Lower lobe of right lung (tissue), 2 donors: ENCODE results near the gene NOM1. TPM values are rescaled to one million over a fixed set of nuclear protein-coding genes. Genes with fewer than 3 reads are reported as not detected.
"Not testable (repeated sequence)": the region's sequence is repeated elsewhere in the genome, so short reads cannot be mapped to it uniquely, and the experiment has no call there.

Experiments
- ATAC-seq, 2 donors: fragments of 200-7000 bp; cut with Tn5 transposase; one replicate each; pipeline ENCODE4 v1.9.1; 2020 to 2022; ENCODE audit warnings: mild to moderate bottlenecking in 2 of 2, moderate library complexity in 2 of 2
- DNase-seq: peaks from one replicate; pipeline ENCODE4 v3.0.0-alpha.2; 2020
- H3K27ac ChIP-seq: fragments of 200-600 bp; one replicate; pipeline ENCODE4 v1.8.0; 2022
- H3K27me3 ChIP-seq: fragments of 200-600 bp; one replicate; pipeline ENCODE4 v1.8.0; 2022; ENCODE audit warnings: low read depth
- H3K36me3 ChIP-seq: fragments of 200-600 bp; one replicate; pipeline ENCODE4 v1.8.0; 2022; ENCODE audit warnings: mild to moderate bottlenecking
- H3K4me1 ChIP-seq: fragments of 200-600 bp; one replicate; pipeline ENCODE4 v1.8.0; 2022
- H3K4me3 ChIP-seq: fragments of 200-600 bp; one replicate; pipeline ENCODE4 v1.8.0; 2022; ENCODE audit warnings: mild to moderate bottlenecking
- H3K9me3 ChIP-seq: fragments of 200-600 bp; one replicate; pipeline ENCODE4 v1.8.0; 2022
- CTCF ChIP-seq: fragments of 200-600 bp; IDR thresholded peaks from one replicate; pipeline ENCODE4 v1.8.0; 2022; ENCODE audit warnings: antibody characterized with exemption, mild to moderate bottlenecking
- intact Hi-C: fragments of 100-400 bp; cut with DNase I; formaldehyde crosslinking; loops from one replicate; pipeline ENCODE4 v1.11.0; 2022
- total RNA-seq: library from RNA; stranded (reverse); fragmentation: NEBNext Ultra II Directional; extraction: Animal tissue kit (Norgen Biotek cat#: 25700); gene quantifications from one replicate; pipeline ENCODE4 v1.2.1, GENCODE V29; 2021
- donor health status: DM: no; HTN: yes; CAD: no; lungs with severe emphysema.

NOM1 gene
- total RNA-seq, 1 donor from 2014 or later, result 16.9 TPM

- no peak overlapping the region for H3K4me3 ChIP-seq
- DNase-seq (no peak), ATAC-seq (no peak)
- no peak for TF ChIP-seq CTCF
- peaks cover 6% of the 10 kb centered on the region for H3K36me3 ChIP-seq
- intact Hi-C loops, result no loop called here
- no peaks in the 10 kb centered on the region for H3K9me3 ChIP-seq
- H3K4me1 ChIP-seq, result peaks cover 20% of the 10 kb centered on the region
- no peak overlapping the region for H3K27ac ChIP-seq
- peaks cover 23% of the 10 kb centered on the region for H3K27me3 ChIP-seq
These were observed 2.2 kb upstream of the NOM1 start for GRCh38 chr7:156947120-156947843.

- peaks cover 17% of the 10 kb centered on the region for H3K36me3 ChIP-seq
- DNase-seq, result no peak
- intact Hi-C loops, result no loop called here
- TF ChIP-seq CTCF, result no peak
- H3K4me3 ChIP-seq, result peak overlapping the region; percentile 100
- peaks cover 24% of the 10 kb centered on the region for H3K4me1 ChIP-seq
- peaks cover 12% of the 10 kb centered on the region for H3K27me3 ChIP-seq
- peak overlapping the region; percentile 76 for H3K27ac ChIP-seq
- no peaks in the 10 kb centered on the region for H3K9me3 ChIP-seq
- no peak for ATAC-seq
These were observed 1.2 kb upstream of the NOM1 start for GRCh38 chr7:156948361-156948760.

- intact Hi-C loops, result no loop called here
- Histone ChIP-seq H3K27me3 (no peaks in the 10 kb centered on the region), H3K4me3 (peak overlapping the region; percentile 100), H3K27ac (peak overlapping the region; percentile 76), H3K9me3 (no peaks in the 10 kb centered on the region), H3K4me1 (peaks cover 24% of the 10 kb centered on the region), H3K36me3 (peaks cover 37% of the 10 kb centered on the region)
- TF ChIP-seq CTCF, result no peak
- no peak for ATAC-seq
- no peak for DNase-seq
These were observed 908 bp downstream of the NOM1 start for GRCh38 chr7:156950381-156950858.

- H3K27me3 ChIP-seq, DNase-seq, H3K4me3 ChIP-seq, ATAC-seq, H3K9me3 ChIP-seq, intact Hi-C loops, H3K27ac ChIP-seq: not testable (repeated sequence)
- H3K4me1 ChIP-seq, result peaks cover 24% of the 10 kb centered on the region
- H3K36me3 ChIP-seq, result peaks cover 65% of the 10 kb centered on the region
These were observed 3.7 kb downstream of the NOM1 start for GRCh38 chr7:156953215-156953614.

GRCh38 chr7:156954941-156955340 lies 5.4 kb downstream of the NOM1 start:
- Histone ChIP-seq H3K27me3 (no peaks in the 10 kb centered on the region), H3K4me1 (peaks cover 24% of the 10 kb centered on the region), H3K36me3 (peaks cover 82% of the 10 kb centered on the region), H3K9me3 (no peaks in the 10 kb centered on the region), H3K27ac (no peak overlapping the region), H3K4me3 (no peak overlapping the region)
- TF ChIP-seq CTCF, result no peak
- ATAC-seq, result no peak
- intact Hi-C loops, result no loop called here
- DNase-seq, result no peak

- Histone ChIP-seq H3K4me1 (peaks cover 9% of the 10 kb centered on the region), H3K4me3 (no peak overlapping the region), H3K36me3 (peaks cover 100% of the 10 kb centered on the region), H3K27me3 (no peaks in the 10 kb centered on the region), H3K9me3 (no peaks in the 10 kb centered on the region), H3K27ac (no peak overlapping the region)
- intact Hi-C loops, result no loop called here
- TF ChIP-seq CTCF, result no peak
- ATAC-seq, result no peak
- no peak for DNase-seq
These were observed 7.2 kb downstream of the NOM1 start for GRCh38 chr7:156956727-156957126.
